Transverse colon (tissue), 4 donors: ENCODE results near the gene PI16. TPM values are rescaled to one million over a fixed set of nuclear protein-coding genes. Genes with fewer than 3 reads are reported as not detected.
"Not testable (repeated sequence)": the region's sequence is repeated elsewhere in the genome, so short reads cannot be mapped to it uniquely, and the experiment has no call there.

Source experiments
- DNase-seq: peaks from one replicate; pipeline ENCODE4 v3.0.0-alpha.2; 2019
- H3K27ac ChIP-seq, 4 donors: fragments of 200-600 bp; sonication (generic); 2 replicates each; pipeline ENCODE4 v1.5.1; 2016 to 2018; ENCODE audit warnings: inconsistent platforms in 4 of 4
- H3K27me3 ChIP-seq: fragments of 200-600 bp; sonication (generic); 2 replicates; pipeline ENCODE4 v1.5.1; 2017; ENCODE audit warnings: inconsistent platforms
- H3K36me3 ChIP-seq, 4 donors: fragments of 200-600 bp; sonication (generic); 2 replicates each; pipeline ENCODE4 v1.5.1; 2017 to 2019; ENCODE audit warnings: inconsistent platforms in 4 of 4
- H3K4me1 ChIP-seq, 4 donors: fragments of 200-600 bp; sonication (generic); 2 replicates each; pipeline ENCODE4 v1.5.1; 2017 to 2020; ENCODE audit warnings: inconsistent platforms in 4 of 4
- H3K4me3 ChIP-seq, 4 donors: fragments of 200-600 bp; sonication (generic); 1 replicate in 1 of 4; 2 replicates in 3 of 4; pipeline versions ENCODE4 v1.5.1 to v1.6.1; 2017 to 2019; ENCODE audit warnings: inconsistent platforms in 4 of 4
- H3K9me3 ChIP-seq, 2 donors: fragments of 200-600 bp; sonication (generic); 2 replicates each; pipeline ENCODE4 v1.5.1; 2017 to 2019; ENCODE audit warnings: inconsistent platforms in 2 of 2
- CTCF ChIP-seq, 5 experiments: fragments of 200-600 bp in 3 of 5; fragments of 450-650 bp in 2 of 5; sonication (generic) in 3 of 5; IDR thresholded peaks; 1 replicate in 2 of 5; 2 replicates in 3 of 5; pipeline ENCODE4 v1.5.1; 2016 to 2017; ENCODE audit warnings: antibody characterized with exemption in 5 of 5, inconsistent platforms in 3 of 5, mild to moderate bottlenecking in 2 of 5, moderate library complexity in 1 of 5
- EP300 ChIP-seq: sonication (generic); formaldehyde crosslinking; IDR thresholded peaks from one replicate; pipeline ENCODE4 v1.6.1; 2017; ENCODE audit warnings: antibody characterized with exemption, low read depth
- POLR2A ChIP-seq: fragments of 450-650 bp; IDR thresholded peaks from one replicate; pipeline ENCODE4 v1.6.1; 2016; ENCODE audit warnings: antibody characterized with exemption, mild to moderate bottlenecking, moderate library complexity
- POLR2AphosphoS5 ChIP-seq, 3 donors: sonication (generic); formaldehyde crosslinking; IDR thresholded peaks; one replicate each; pipeline ENCODE4 v1.6.1; 2016; ENCODE audit warnings: antibody characterized with exemption in 3 of 3
- WGBS, 2 donors: methylation state at CpG; one replicate each; pipeline ENCODE4 v1.1.5; 2018; ENCODE audit warnings: low coverage in 1 of 2; 5-methylcytosine and 5-hydroxymethylcytosine counted together
- in situ Hi-C, 4 donors: fragments of 200-750 bp; cut with MboI; loops; one replicate each; pipeline versions ENCODE4 v1.15.0 to v1.15.1; 2017; ENCODE audit warnings: low sequenced_read_pairs in 3 of 4, low pct_ligation_motif_present in 1 of 4, low pct_unique_long_range_greater_than_20kb in 1 of 4
- intact Hi-C: fragments of 100-400 bp; cut with DNase I; formaldehyde crosslinking; loops from one replicate; pipeline ENCODE4 v1.15.1; 2023; ENCODE audit warnings: low total_unique reads
- total RNA-seq, 4 donors: library from RNA; depleted of rRNA; stranded (reverse); fragments of >200 nt; gene quantifications; one replicate each; pipeline ENCODE4 v1.1.0, GENCODE V29; 2016

PI16 gene
- total RNA-seq, 4 donors from 2014 or later = 0.60 to 5.6 (median 4.0) TPM; not detected in 1

- Histone ChIP-seq H3K36me3 (no peaks in the 10 kb centered on the region), H3K27me3 (no peaks in the 10 kb centered on the region), H3K9me3 (no peaks in the 10 kb centered on the region), H3K4me3 (no peak overlapping the region), H3K27ac (no peak overlapping the region), H3K4me1 (no peaks in the 10 kb centered on the region)
- TF ChIP-seq EP300 (no peak), POLR2A (no peak), POLR2AphosphoS5 (IDR thresholded peaks at IDR 0.05) (no peak), CTCF (IDR thresholded peaks at IDR 0.05) (no peak)
- intact Hi-C loops = no loop called here
- 90% methylated on average over 4 of the region's 4 CpGs; no CpG with 5 or more reads in 1 of the 2 donors for WGBS, 2 donors
- in situ Hi-C loops = no loop called here
- no peak for DNase-seq
These were observed 8.0 kb upstream of the PI16 start for GRCh38 chr6:36946526-36946925.

GRCh38 chr6:36947570-36948351 lies 6.8 kb upstream of the PI16 start:
- Histone ChIP-seq H3K4me1 (no peaks in the 10 kb centered on the region), H3K9me3 (no peaks in the 10 kb centered on the region), H3K36me3 (no peaks in the 10 kb centered on the region), H3K4me3 (no peak overlapping the region), H3K27ac (no peak overlapping the region), H3K27me3 (no peaks in the 10 kb centered on the region)
- DNase-seq = no peak
- TF ChIP-seq EP300 (no peak), CTCF (IDR thresholded peaks at IDR 0.05) (no peak), POLR2A (no peak), POLR2AphosphoS5 (IDR thresholded peaks at IDR 0.05) (no peak)
- in situ Hi-C loops (no loop called here), intact Hi-C loops (no loop called here)
- 70% methylated on average over 12 of the region's 12 CpGs; no CpG with 5 or more reads in 1 of the 2 donors for WGBS, 2 donors

GRCh38 chr6:36949076-36949475 lies 5.5 kb upstream of the PI16 start:
- in situ Hi-C loops, H3K4me1 ChIP-seq, DNase-seq, H3K27ac ChIP-seq, intact Hi-C loops, H3K4me3 ChIP-seq, H3K36me3 ChIP-seq, H3K9me3 ChIP-seq, H3K27me3 ChIP-seq: not testable (repeated sequence)
- WGBS, 2 donors = 90 to 91% methylated on average over 2 to 9 of the region's 9 CpGs

GRCh38 chr6:36949636-36950035 lies 4.9 kb upstream of the PI16 start:
- no peak overlapping the region for H3K4me3 ChIP-seq

More at GRCh38 chr6:36949636-36950035, 4.9 kb upstream of the PI16 start:
- intact Hi-C loops (no loop called here), in situ Hi-C loops (no loop called here)
- Histone ChIP-seq H3K27me3 (no peaks in the 10 kb centered on the region), H3K9me3 (no peaks in the 10 kb centered on the region), H3K36me3 (no peaks in the 10 kb centered on the region), H3K4me1 (no peaks in the 10 kb centered on the region), H3K27ac (no peak overlapping the region)
- 72 to 85% methylated on average over 3 of the region's 3 CpGs for WGBS, 2 donors
- no peak for DNase-seq
- TF ChIP-seq POLR2A (no peak), CTCF (IDR thresholded peaks at IDR 0.05) (no peak), POLR2AphosphoS5 (IDR thresholded peaks at IDR 0.05) (no peak), EP300 (no peak)
